Measurements from ENCODE around the gene RELT.

The RELT gene

GRCh38 chr11:73410627-73411026 is 34.4 kb downstream of the RELT start:
- H3F3A ChIP-seq (ENCODE audit: insufficient read depth, low read length), result no peaks in the 10 kb centered on the region
- H3K36me3 ChIP-seq (ENCODE audit: insufficient read depth, low read length), result peaks cover 30% of the 10 kb centered on the region
- H3K4me3 ChIP-seq (ENCODE audit: low read depth, low read length, poor library complexity, severe bottlenecking), result no peak overlapping the region
- no peaks in the 10 kb centered on the region for H3K9me3 ChIP-seq (ENCODE audit: low read length)
- no peaks in the 10 kb centered on the region for H3K9me2 ChIP-seq (ENCODE audit: low read depth, low read length)
- no peaks in the 10 kb centered on the region for H3K79me2 ChIP-seq (ENCODE audit: insufficient read depth, low read length)
- H3K4me1 ChIP-seq (ENCODE audit: insufficient read depth, low read length, severe bottlenecking), result no peaks in the 10 kb centered on the region
- TF ChIP-seq EZH2 (IDR thresholded peaks at IDR 0.05; ENCODE audit: borderline replicate concordance, low read length), result no peak
- no peaks in the 10 kb centered on the region for H3K27me3 ChIP-seq (ENCODE audit: insufficient read depth, low read length)
- no peak overlapping the region for H2AFZ ChIP-seq (ENCODE audit: low read length)
- H3K4me2 ChIP-seq (ENCODE audit: low read length), result no peak overlapping the region
- H4K20me1 ChIP-seq (ENCODE audit: insufficient read depth, low read length), result no peaks in the 10 kb centered on the region
- H3K27ac ChIP-seq (ENCODE audit: low read depth, low read length, poor library complexity, severe bottlenecking), result no peak overlapping the region
- no peak overlapping the region for H3K9ac ChIP-seq (ENCODE audit: low read length)

GRCh38 chr11:73411031-73411430 is 34.8 kb downstream of the RELT start:
- Histone ChIP-seq H4K20me1 (ENCODE audit: insufficient read depth, low read length) (no peaks in the 10 kb centered on the region), H3K79me2 (ENCODE audit: insufficient read depth, low read length) (no peaks in the 10 kb centered on the region), H3K36me3 (ENCODE audit: insufficient read depth, low read length) (peaks cover 29% of the 10 kb centered on the region), H3K4me1 (ENCODE audit: insufficient read depth, low read length, severe bottlenecking) (no peaks in the 10 kb centered on the region), H2AFZ (ENCODE audit: low read length) (no peak overlapping the region), H3K4me3 (ENCODE audit: low read depth, low read length, poor library complexity, severe bottlenecking) (no peak overlapping the region), H3K9ac (ENCODE audit: low read length) (no peak overlapping the region), H3K27ac (ENCODE audit: low read depth, low read length, poor library complexity, severe bottlenecking) (no peak overlapping the region), H3K27me3 (ENCODE audit: insufficient read depth, low read length) (no peaks in the 10 kb centered on the region), H3K4me2 (ENCODE audit: low read length) (no peak overlapping the region), H3F3A (ENCODE audit: insufficient read depth, low read length) (no peaks in the 10 kb centered on the region), H3K9me2 (ENCODE audit: low read depth, low read length) (no peaks in the 10 kb centered on the region), H3K9me3 (ENCODE audit: low read length) (no peaks in the 10 kb centered on the region)
- TF ChIP-seq EZH2 (IDR thresholded peaks at IDR 0.05; ENCODE audit: borderline replicate concordance, low read length) (no peak), CTCF (IDR thresholded peaks at IDR 0.05; ENCODE audit: low read length) (no peak)

GRCh38 chr11:73412308-73412707 is 36.1 kb downstream of the RELT start:
- Histone ChIP-seq H3K4me2 (ENCODE audit: low read length) (no peak overlapping the region), H3K79me2 (ENCODE audit: insufficient read depth, low read length) (no peaks in the 10 kb centered on the region), H3K4me3 (ENCODE audit: low read depth, low read length, poor library complexity, severe bottlenecking) (no peak overlapping the region), H3K27ac (ENCODE audit: low read depth, low read length, poor library complexity, severe bottlenecking) (no peak overlapping the region), H3F3A (ENCODE audit: insufficient read depth, low read length) (no peaks in the 10 kb centered on the region), H3K27me3 (ENCODE audit: insufficient read depth, low read length) (no peaks in the 10 kb centered on the region), H3K9ac (ENCODE audit: low read length) (no peak overlapping the region), H4K20me1 (ENCODE audit: insufficient read depth, low read length) (no peaks in the 10 kb centered on the region), H3K36me3 (ENCODE audit: insufficient read depth, low read length) (peaks cover 25% of the 10 kb centered on the region), H2AFZ (ENCODE audit: low read length) (no peak overlapping the region), H3K4me1 (ENCODE audit: insufficient read depth, low read length, severe bottlenecking) (no peaks in the 10 kb centered on the region), H3K9me3 (ENCODE audit: low read length) (no peaks in the 10 kb centered on the region), H3K9me2 (ENCODE audit: low read depth, low read length) (no peaks in the 10 kb centered on the region)
- TF ChIP-seq CTCF (IDR thresholded peaks at IDR 0.05; ENCODE audit: low read length), result no peak
- TF ChIP-seq EZH2 (IDR thresholded peaks at IDR 0.05; ENCODE audit: borderline replicate concordance, low read length), result no peak

GRCh38 chr11:73413256-73413655 is 37.1 kb downstream of the RELT start:
- Histone ChIP-seq H3F3A (ENCODE audit: insufficient read depth, low read length) (no peaks in the 10 kb centered on the region), H3K4me2 (ENCODE audit: low read length) (no peak overlapping the region), H3K9me2 (ENCODE audit: low read depth, low read length) (no peaks in the 10 kb centered on the region), H3K27me3 (ENCODE audit: insufficient read depth, low read length) (no peaks in the 10 kb centered on the region), H3K36me3 (ENCODE audit: insufficient read depth, low read length) (peaks cover 22% of the 10 kb centered on the region), H3K9me3 (ENCODE audit: low read length) (no peaks in the 10 kb centered on the region), H2AFZ (ENCODE audit: low read length) (no peak overlapping the region), H3K9ac (ENCODE audit: low read length) (no peak overlapping the region), H3K4me1 (ENCODE audit: insufficient read depth, low read length, severe bottlenecking) (no peaks in the 10 kb centered on the region), H3K27ac (ENCODE audit: low read depth, low read length, poor library complexity, severe bottlenecking) (no peak overlapping the region), H3K79me2 (ENCODE audit: insufficient read depth, low read length) (no peaks in the 10 kb centered on the region), H3K4me3 (ENCODE audit: low read depth, low read length, poor library complexity, severe bottlenecking) (no peak overlapping the region), H4K20me1 (ENCODE audit: insufficient read depth, low read length) (no peaks in the 10 kb centered on the region)
- no peak for TF ChIP-seq EZH2 (IDR thresholded peaks at IDR 0.05; ENCODE audit: borderline replicate concordance, low read length)
- TF ChIP-seq CTCF (IDR thresholded peaks at IDR 0.05; ENCODE audit: low read length), result no peak
